Right lobe of liver (tissue), 4 donors: ENCODE results near the gene R3HDM2.

Experiments
- POLR2A ChIP-seq: fragments of 450-650 bp; IDR thresholded peaks from one replicate; pipeline ENCODE4 v1.6.1; 2017; ENCODE audit warnings: antibody characterized with exemption, mild to moderate bottlenecking
- TF ChIP-seq, protein P1 (sequence below), 4 donors: fragments of 200-600 bp in 3 of 4; fragments of 450-650 bp in 1 of 4; IDR thresholded peaks; one replicate each; pipeline versions ENCODE4 v1.5.1 to v1.8.0; 2016 to 2022; ENCODE audit warnings: antibody characterized with exemption in 4 of 4, mild to moderate bottlenecking in 2 of 4
- donor health status: DM: no; HTN: no; CAD: no.
- donor health status: DM: no; HTN: no; CAD: no.
- donor health status: DM: no; HTN: yes; CAD: no.

- TF ChIP-seq, protein P1, sequence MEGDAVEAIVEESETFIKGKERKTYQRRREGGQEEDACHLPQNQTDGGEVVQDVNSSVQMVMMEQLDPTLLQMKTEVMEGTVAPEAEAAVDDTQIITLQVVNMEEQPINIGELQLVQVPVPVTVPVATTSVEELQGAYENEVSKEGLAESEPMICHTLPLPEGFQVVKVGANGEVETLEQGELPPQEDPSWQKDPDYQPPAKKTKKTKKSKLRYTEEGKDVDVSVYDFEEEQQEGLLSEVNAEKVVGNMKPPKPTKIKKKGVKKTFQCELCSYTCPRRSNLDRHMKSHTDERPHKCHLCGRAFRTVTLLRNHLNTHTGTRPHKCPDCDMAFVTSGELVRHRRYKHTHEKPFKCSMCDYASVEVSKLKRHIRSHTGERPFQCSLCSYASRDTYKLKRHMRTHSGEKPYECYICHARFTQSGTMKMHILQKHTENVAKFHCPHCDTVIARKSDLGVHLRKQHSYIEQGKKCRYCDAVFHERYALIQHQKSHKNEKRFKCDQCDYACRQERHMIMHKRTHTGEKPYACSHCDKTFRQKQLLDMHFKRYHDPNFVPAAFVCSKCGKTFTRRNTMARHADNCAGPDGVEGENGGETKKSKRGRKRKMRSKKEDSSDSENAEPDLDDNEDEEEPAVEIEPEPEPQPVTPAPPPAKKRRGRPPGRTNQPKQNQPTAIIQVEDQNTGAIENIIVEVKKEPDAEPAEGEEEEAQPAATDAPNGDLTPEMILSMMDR (IDR thresholded peaks at IDR 0.05), result peak in 1 of 4 donors; percentile 16
- peak; percentile 28 for TF ChIP-seq POLR2A
Measured at GRCh38 chr12:57240066-57240921, 190.5 kb downstream of the R3HDM2 start.
